Fibroblast of peridontal ligament (primary cell): ENCODE results near the gene FAM83G.

Experiments used
- DNase-seq: peaks from one replicate; pipeline ENCODE4 v3.0.0-alpha.2; 2010; ENCODE audit errors: extremely low read depth

The FAM83G gene

DNA sequence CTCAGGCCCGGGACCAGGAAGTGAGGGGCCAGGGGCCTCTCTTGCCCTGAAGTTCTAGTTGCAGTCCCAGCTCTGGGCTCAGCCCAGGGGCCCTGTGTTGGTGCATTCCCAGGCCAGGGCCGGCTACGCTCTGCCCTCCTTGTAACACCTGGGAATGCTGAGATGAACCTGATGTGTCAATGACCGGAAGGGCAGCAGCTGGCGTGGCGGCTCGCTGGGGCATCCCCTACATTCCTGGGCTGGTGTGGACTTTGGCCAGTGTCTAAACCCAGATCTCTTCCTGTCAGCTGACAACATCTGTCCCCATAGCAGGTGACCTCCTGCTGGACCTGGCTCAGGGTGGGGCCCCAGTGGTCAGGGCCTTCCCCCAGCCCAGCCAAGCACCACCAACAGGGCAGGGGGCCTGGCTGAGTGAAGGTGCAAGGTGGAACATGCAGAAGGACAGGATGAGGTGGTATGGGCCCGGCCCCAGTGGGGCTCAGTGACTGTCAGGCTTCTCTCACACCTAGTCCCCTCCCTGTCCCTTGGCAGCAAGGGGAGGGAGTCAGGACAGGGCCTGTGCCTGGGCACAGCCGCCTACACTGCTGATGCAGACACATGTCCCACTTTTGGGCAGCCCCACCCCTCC lies 15.9 kb downstream of the FAM83G start:
- DNase-seq: no peak

GRCh38 chr17:18987862-18988545 lies 16.6 kb downstream of the FAM83G start:
- DNase-seq: no peak

DNA sequence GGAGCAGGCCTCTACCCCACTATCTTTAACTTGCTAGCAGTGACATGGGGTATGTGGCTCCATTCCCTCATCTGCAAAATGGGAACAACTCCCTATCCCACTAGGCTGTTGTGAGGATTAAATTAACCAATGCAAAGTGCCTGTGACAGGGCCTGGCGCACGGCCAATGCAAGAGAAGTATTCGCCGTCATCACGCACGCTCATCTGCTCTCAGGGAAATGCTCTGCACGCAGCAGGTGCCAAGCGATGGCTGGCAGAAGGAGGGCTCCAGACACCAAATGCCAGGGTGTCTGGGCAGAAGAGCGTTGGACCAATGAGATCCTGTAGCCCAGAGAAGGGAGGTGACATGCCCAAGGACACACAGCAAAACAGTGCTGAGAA lies 17.3 kb downstream of the FAM83G start:
- DNase-seq: no peak

GRCh38 chr17:18986541-18987229 lies 17.9 kb downstream of the FAM83G start:
- DNase-seq: no peak

DNA sequence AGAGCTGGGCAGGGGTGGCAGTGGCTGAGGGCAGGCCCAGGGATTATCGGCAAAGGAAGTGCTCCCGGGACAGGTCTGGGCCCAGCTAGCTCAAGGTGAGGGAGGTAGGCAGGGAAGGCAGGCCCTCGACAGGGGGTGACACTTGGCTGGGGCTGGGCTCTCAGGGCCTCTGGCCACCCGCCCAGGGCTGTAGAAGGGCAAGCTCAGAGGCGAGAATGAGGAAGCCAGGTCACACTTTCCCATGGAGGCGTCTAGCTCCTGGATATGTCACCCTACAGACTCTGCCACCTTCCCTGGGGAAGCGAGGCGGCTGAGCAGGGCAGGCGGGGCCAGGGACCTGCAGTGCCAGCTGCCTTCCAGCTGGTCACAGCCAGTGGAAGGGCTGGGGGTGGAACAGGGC lies 19.1 kb downstream of the FAM83G start:
- DNase-seq: no peak

- no peak for DNase-seq
Observed at GRCh38 chr17:18984273-18985114, 20.1 kb downstream of the FAM83G start.

GRCh38 chr17:18981642-18982424 lies 22.7 kb downstream of the FAM83G start:
- DNase-seq: peak; percentile 55

- no peak for DNase-seq
Observed at GRCh38 chr17:18981335-18981641, 23.3 kb downstream of the FAM83G start.

DNA sequence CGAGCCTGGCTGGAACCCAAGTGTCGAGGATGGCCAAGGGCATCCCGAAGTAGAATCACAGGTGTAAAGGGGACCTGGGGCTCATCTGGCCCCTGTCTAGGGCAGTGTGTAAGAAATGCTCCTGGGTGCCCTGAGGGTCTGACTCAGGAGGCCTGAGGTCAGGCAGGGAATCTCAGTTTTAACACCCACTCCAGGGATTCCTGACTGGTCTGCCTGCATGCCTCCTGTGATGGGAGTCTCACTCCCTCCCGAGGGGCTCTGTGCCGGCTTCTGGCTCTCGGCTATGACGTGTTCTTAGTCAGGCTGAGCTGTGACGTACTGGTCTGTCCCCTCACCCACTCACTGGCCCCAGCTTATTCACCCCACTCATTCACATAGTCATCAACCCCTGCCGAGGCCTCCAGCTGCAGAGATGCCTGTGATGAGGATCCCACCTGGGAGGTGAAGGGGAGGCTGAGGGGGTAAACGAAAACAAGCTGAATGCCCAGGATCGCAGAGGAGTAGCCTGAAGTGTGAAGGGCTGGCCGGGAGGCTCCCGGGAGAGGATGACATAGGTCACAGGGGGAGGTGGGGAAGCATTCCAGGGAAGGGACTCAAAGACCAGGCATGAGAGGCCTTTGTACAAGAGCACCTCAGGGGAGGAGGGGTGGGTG lies 23.8 kb downstream of the FAM83G start:
- DNase-seq: peak; percentile 45

GRCh38 chr17:18978655-18979054 lies 25.9 kb downstream of the FAM83G start:
- DNase-seq: no peak

DNA sequence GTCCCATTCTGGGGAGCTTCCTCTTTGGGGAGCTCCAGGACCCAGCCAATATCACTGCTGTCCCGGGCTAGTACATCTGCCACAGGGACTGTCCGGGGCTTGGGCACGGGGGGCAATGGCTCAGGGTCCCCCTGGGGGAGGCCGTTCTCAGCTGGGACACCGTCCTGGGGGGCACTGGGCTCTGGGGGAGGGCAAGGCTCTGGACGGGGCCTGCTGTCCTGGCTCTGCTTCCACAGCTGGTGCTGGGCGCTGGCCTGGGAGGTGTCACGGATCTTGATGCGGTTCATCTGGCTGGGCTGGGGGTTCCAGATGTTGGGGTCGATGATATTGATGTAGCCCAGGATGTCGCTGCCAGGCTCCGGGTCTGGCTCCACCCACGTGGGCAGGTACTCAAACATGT lies 26.5 kb downstream of the FAM83G start:
- DNase-seq: no peak

- no peak for DNase-seq
Observed at GRCh38 chr17:18977646-18978045, 26.9 kb downstream of the FAM83G start.

GRCh38 chr17:18977021-18977420 lies 27.5 kb downstream of the FAM83G start:
- no peak for DNase-seq

DNA sequence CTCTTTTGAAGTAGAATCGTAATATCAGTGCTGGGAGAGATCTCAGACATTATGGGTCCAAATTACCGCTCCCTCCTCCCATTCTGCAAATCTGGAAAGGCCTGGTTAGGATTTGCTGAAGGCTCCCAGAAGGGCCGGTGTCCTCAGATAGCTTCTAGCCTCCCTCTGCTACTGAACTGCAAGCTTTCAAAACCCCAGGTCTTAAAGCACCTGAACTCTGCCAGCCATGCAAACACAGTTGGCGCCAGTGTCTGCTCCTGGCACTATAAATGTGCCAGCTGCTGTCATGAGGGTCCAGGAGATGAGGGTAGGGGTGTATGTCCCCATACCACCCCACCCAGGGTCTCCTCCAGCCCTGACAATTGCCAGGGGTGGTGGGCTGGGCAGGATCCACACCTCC lies 28.4 kb downstream of the FAM83G start:
- DNase-seq: no peak

DNA sequence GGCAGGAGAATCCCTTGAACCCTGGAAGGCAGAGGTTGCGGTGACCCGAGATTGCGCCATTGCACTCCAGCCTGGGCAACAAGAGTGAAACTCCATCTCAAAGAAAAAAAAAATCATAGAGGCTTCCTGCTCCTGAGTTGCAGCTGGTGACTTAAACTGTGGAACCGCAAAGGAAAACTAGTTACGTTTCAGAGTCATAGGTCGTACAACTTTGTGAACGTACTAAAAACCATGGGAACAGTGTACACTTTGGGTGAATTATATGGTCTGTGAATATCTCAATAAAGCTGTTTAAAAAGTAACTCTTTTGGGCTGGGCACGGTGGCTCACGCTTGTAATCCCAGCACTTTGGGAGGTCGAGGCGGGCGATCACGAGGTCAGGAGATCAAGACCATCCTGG lies 29.0 kb downstream of the FAM83G start:
- DNase-seq: no peak

GRCh38 chr17:18974407-18975149 lies 30.0 kb downstream of the FAM83G start:
- DNase-seq: no peak

- DNase-seq: no peak
Observed at GRCh38 chr17:18971801-18972200, 32.8 kb downstream of the FAM83G start.

DNA sequence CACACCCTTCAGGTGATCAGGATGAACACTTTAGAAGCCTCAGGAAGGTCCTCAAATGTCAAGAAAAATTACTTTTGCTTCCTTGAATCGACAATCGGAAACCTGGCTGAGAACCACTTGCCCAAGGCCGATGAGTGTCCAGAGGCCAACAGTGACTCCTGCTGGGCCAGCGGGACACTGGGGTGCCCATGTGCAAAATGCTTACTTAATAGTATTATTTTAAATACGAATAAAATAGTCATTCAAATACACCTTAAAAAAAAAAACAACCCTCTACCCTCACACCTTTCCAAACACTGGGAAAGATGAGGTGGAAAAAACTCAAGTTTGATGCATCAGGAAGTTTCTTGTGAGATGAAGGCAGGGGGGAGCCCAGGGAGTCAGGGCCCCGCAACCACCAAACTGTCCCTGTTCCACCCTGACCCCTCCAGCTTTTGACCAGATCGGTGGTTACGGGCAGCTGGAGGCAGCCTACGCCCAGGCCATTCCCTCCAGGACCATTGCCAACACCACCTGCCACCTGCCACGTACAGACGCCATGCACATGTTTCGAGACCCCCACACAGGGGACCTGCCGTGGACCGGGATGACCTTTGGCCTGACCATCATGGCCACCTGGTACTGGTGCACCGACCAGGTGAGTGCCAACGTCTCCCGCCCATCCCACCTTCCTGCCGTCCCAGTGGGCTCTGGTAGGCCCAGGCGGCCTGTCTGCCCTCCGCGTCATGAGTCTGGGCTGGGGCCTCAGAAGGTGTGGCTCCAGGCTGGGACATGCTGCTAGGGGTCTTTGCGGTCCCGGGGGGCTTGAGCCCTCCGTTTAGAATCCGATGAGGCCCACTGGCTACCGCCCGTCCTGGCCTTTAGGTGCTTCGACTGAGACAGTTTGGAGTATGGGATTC lies 33.7 kb downstream of the FAM83G start:
- DNase-seq: no peak
